ENCODE measurements around the gene EID2.

Gene EID2

DNA sequence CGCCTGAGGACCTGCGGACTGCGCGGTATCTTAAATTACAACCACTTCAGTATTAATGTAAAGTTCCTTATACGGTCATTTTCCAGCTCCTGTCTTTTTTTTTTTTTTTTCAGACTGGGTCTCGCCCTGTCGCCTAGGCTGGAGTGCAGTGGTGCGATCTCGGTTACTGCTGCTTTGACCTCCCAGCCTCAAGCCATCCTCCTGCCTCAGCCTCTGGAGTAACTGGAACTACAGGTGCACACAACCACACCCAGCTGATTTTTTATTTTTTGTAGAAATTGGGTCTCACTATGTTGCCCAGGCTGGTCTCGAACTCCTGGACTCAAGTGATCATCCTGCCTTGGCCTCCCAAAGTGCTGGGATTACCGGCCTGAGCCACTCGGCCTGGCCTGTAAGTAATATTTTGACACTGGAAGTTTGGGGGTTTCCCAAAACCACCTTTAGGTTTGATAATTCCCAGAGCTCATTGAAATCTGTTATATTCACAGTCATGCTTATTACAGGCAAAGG lies 6.9 kb downstream of the EID2 start:
- no peak for DNase-seq

DNA sequence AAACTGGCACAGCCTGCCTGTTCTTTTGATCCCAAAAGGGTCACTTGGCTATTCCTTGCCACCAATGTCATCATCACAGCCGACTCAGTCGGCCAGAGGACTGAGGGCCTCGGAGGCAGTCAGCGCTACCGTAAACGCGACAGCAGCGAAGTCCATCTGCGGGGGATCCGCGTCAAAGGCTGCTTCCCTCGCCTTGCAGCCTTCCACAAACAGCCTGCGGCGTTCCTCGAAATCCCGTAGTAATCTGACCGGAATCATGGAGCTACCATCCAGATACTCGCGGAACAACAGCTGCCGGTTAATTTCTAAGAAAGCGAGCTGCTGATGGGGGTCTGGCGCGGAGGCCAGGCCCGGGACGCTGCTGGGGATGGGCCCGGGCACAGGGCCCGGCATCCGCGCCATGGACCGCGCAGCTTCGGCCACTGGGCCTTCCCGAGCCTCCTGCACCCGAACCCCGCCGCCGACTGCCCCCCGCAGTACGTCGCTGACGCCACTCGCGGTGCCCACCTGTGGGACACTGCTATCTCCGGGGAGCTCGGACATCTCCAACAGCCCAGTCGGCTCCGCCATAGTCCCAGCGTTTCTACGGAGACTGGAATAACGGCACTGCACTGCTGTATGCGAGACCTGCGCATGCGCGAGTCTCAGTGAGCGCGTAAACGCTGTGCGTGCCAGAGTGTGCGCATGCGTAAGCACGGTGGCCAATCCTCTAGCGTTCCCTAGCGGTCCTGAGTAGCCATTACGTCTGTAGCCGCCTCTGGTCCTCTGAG lies 7.5 kb downstream of the EID2 start, which contains the start of gene EID2B:
TSS of gene EID2B (minus strand) at position 620 of the 770 bp plus-strand sequence. CDS start at position 570, 50 bp downstream.
- peak; percentile 92 for DNase-seq

DNA sequence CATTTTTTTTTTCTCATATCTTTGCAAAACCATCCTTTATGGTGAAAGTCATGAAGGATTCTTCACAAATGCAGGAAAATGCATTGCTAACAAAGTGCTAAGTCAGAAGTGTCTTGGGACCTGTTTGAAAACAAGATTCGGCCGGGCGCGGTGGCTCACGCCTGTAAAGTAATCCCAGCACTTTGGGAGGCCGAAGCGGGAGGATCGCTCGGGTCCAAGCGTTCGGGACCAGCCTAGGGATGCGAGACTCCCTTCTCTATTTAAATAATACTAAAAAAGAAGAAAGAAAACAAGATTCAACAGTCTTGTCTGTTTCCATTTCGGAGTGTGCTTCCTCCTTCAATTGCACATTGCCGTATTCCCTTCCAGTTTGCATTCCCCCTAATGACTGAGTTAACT lies 8.1 kb downstream of the EID2 start:
- no peak for DNase-seq

DNA sequence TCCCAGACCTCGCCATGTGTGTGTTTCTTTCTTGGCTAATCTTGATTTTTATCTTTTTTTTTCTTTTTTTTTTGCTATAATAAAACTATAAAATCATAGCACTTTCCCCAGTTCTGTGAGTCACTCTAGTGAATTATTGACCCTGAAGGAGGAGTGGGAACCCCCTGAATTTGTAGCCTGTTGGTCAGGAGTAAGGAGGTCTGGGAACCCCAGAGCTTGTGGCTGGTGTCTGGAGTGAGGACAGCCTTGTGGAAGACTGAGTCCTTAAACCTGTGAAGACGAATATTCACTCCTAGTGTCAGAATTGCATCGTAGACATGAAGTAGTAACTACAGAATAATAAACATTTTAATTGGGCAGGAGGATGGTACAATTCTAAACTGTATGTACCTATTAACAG lies 14.8 kb downstream of the EID2 start:
- no peak for DNase-seq

DNA sequence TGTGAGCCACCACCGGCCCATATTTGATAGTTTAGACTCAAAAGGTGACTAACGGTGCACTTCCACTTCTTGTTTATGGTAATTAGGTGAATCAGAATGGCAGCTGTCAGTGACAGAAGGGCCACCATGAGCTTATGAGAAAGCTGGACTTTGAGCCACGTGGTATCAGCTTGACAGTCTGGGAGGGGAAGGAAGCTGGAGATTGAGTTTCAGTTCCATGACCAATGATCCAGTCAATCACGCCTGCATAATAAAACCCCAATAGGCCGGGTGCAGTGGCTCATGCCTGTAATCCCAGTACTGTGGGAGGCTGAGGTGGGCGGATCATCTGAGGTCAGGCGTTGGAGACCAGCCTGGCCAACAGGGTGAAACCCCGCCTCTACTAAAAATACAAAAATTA lies 15.5 kb downstream of the EID2 start:
- DNase-seq = no peak

DNA sequence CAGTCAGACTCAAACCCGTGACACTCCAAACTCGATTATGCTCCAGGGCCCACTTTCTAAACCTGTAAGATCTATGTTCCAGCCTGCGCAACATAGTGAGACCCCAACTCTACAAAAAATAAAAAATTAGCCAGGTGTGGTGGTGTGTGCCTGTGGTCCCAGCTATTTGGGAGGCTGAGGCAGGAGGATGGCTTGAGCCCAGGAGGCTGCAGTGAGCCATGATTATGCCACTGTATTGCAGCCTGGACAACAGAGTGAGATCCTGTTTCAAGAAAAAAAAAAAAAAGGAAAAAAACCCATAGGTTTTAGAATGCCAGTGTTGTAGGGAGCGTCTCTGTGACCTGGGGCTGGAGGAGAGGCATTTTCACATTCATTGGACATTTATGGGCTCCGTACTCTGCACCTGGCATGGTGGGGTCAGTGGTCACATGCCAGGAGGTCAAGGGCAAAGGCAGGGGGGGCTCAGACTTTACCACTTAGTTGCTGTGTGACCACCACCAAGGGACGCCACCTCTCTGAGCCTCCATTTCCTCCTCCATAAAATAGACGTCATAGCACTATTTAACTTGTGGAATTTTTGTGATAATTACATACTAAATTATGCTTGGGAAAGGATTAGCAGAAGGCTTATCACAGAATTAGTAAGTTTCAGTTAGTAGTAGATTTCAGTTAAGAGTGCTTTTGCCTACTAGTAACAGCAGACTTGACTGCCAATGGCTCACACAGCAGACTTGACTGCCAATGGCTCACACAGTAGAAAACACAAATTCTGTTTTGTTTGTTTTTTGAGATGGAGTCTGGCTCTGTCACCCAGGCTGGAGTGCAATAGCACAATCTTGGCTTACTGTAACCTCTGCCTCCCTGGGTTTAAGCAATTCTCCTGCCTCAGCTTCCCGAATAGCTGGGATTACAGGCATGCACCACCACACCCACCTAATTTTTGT lies 19.1 kb downstream of the EID2 start:
- no peak for DNase-seq

DNA sequence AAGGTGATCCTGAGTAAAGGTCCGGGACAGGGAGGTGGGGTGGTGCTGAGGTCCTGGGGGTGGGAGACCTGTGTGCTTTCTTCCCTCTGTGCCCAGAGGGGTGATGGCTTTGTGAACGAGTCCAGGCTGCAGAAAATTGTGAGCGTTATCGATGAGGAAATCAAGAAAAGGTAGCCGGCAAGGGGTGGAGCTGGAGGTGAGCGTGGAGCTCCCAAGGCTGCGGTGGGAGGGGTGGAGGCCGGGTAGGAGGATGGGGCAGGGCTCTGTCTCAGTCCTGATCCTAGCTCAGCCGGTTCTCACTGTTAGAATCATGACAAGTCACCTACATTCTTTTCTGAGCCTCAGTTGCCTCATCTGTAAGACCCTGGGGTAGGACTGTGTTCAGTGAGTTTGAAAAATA lies 21.0 kb downstream of the EID2 start:
- DNase-seq = no peak

DNA sequence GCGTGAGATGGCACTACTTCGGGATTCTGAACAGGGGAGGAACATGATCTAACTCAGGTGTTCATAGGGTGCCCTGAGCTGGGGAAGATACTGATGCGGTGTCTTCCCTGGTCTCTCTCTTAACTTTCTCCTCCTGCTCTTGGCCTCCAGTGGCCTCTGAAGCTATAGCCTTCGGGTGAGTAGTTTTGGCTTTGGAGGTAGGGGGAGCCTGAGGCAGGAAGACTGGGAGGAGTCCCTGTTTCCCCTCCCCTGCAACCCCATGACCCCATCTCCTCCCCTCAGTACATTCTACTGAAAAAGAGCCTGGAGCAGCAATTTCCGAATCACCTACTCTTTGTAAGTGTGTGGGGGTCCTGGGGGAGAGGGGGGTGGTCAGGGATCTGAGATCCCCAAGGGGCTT lies 21.5 kb downstream of the EID2 start:
- DNase-seq = no peak

DNA sequence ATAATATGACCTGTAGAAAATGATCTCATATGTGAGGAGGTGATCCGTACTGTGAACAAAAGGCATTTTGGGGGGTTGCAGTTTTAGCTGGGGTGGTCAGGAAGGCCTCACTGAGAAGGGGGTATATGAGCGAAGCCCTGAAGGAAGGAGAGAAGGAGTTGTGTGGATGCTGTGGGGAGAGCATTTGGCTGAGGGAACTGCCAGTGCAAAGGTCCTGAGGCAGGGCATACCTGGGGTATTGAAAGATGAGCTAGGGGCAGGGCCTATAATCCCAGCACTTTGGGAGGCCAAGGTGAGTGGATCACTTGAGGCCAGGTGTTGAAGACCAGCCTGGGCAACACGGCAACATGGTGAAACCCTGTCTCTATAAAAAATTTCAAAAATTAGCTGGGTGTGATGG lies 22.5 kb downstream of the EID2 start:
- DNase-seq = no peak

DNA sequence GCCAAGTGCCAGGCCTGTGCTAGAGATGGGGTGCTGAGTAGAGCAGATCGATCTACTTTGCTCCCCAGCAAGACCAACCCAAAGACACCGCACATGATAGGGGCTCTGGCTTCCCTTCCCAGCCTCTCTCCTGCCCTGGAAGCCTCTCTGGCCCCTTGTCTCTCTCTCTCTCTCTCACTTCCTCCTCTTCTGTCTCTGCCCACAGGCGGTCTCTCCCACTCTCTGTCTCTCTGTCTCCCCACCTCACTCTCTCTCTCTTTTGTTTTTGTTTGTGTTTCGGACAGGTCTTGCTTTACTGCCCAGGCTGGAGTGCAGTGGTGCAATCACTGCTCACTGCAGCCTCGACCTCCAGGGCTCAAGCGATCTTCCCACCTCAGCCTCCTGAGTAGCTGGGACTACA lies 23.7 kb downstream of the EID2 start:
- DNase-seq = no peak

DNA sequence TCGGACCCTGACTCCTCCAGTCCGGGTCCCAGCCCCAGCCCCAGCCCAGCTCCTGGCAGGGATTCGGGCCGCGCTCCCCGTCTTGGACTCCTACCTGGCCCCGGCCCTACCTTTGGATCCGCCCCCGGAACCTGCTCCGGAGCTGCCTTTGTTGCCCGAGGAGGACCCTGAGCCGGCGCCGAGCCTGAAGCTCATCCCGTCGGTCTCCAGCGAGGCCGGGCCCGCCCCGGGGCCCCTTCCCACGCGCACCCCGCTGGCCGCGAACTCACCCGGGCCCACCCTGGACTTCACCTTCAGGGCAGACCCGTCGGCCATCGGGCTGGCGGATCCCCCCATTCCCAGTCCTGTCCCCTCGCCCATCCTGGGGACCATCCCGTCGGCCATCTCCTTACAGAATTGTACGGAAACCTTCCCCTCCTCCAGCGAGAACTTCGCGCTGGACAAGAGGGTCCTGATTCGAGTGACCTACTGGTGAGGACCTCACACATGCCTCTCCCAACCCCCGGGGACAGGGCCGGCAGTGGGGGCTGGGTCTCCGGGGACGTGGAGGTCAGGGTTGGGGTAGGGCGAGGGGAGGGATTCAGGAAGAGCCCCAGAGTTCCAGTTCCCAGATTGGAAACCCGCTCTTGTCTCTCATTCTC lies 24.3 kb downstream of the EID2 start:
- DNase-seq = no peak

DNA sequence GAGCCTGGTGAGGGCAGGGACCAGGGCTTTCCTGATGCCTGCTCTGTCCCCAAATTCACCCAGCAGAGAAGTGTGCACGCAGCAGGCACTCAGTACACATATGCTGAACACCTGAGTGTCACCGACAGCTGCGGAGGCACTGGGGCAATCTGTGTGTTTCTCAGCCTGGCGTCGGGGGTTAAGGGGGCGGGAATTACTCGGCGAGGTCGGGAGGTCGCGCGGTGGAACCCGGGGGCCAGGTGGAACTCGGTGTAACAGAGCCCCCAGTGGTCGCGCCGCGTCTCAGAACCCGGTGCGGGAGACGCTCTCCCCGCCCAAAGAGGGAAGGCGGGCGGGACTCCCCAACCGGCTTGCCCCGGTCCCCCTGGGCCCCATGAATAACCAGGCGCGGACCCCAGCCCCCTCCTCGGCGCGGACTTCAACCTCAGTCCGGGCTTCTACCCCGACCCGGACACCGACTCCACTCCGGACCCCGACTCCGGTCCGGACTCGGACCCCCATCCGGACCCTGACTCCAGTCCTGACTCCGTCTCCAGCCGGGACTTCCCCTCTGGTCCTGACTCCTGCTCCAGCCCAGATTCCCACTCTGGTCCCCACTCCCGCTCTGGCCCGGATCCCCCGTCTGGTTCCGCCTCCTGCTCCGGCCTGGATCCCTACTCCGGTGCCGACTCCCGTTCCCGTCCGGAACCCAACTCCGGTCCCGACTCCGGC lies 25.0 kb downstream of the EID2 start, which contains the start of gene SELENOV:
TSS of gene SELENOV (plus strand) at position 300 of the 711 bp plus-strand sequence. CDS start at position 374, 74 bp downstream.
- DNase-seq = peak; percentile 35

DNA sequence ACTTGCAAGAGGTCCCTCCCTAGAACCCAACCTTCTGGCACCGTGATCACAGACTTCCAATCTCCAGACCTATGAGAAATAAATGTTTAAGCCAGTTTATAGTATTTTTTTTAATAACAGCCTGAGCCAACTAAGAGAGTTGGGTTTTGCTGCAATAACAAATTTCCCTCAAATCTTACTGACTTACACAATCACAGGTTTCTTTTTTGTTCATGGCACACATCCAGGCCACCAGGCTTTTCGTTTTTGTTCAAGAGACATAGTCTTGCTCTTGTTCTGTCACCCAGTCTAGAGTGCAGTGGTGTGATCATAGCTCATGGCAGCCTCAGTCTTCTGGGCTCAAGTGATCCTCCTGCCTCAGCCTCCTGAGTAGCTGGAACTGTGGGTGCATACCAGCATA lies 27.0 kb downstream of the EID2 start:
- no peak for DNase-seq

DNA sequence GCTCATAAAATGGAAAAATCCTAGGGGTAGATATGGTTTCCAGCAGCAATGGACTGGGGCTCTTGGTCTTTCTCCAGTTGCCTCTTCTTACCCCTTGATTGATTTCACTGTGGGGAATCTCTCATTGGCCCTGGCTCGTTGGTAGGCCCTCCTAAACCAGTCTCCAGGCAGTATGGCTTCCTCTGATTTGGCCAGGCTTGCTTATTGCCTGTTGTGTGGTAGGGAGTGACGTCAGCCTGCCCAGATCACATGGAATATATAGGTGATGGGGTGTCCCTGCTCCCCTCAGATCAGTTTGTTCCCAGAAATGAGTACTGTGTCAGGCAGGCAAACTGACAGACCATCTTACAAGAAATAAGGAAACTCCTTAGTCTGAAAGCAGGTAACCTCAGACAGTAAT lies 30.7 kb downstream of the EID2 start:
- DNase-seq = no peak

DNA sequence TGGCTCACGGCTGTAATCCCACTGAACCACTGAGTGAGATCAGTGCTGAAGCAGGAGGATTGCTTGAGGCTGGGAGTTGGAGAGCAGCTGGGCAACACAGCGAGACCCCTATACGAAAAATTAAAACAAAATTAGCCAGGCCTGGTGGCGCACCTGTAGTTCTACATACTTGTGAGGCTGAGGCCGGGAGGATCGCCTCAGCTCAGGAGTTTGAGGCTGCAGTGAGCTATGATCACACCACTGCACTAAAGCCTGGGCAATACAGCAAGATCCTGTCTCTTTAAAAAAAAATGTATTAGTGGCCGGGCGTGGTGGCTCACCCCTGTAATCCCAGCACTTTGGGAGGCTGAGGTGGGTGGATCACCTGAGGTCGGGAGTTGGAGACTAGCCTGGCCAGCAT lies 31.3 kb downstream of the EID2 start:
- no peak for DNase-seq

DNA sequence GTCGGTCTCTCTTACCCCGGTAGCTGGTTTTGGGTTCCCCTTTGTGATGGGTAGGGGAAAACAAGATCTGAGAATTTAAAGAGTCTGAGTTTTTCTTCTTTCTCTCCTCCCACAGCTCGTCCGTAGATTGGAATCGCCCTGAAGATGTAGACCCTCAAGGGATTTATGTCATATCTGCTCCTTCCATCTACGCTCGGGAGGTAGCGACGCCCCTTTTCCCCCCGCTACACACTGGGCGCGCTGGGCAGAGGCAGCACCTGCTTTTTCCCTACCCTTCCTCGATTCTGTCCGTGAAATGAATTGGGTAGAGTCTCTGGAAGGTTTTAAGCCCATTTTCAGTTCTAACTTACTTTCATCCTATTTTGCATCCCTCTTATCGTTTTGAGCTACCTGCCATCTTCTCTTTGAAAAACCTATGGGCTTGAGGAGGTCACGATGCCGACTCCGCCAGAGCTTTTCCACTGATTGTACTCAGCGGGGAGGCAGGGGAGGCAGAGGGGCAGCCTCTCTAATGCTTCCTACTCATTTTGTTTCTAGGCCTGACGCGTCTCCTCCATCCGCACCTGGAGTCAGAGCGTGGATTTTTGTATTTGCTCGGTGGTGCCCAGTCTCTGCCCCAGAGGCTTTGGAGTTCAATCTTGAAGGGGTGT lies 32.1 kb downstream of the EID2 start:
- no peak for DNase-seq

DNA sequence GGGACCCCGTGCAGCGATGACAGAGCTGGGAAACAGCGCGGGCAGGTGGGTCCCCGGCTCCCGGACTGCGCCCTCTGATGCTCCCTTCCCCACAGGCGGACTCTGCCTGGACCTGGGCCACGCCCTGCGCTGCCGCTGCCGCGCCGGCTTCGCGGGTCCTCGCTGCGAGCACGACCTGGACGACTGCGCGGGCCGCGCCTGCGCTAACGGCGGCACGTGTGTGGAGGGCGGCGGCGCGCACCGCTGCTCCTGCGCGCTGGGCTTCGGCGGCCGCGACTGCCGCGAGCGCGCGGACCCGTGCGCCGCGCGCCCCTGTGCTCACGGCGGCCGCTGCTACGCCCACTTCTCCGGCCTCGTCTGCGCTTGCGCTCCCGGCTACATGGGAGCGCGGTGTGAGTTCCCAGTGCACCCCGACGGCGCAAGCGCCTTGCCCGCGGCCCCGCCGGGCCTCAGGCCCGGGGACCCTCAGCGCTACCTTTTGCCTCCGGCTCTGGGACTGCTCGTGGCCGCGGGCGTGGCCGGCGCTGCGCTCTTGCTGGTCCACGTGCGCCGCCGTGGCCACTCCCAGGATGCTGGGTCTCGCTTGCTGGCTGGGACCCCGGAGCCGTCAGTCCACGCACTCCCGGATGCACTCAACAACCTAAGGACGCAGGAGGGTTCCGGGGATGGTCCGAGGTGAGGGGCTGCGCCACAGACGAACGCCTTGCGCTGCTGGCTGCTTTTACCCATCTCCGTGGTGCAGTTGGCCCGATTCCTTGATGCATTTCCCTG lies 32.8 kb downstream of the EID2 start:
- peak; percentile 79 for DNase-seq

DNA sequence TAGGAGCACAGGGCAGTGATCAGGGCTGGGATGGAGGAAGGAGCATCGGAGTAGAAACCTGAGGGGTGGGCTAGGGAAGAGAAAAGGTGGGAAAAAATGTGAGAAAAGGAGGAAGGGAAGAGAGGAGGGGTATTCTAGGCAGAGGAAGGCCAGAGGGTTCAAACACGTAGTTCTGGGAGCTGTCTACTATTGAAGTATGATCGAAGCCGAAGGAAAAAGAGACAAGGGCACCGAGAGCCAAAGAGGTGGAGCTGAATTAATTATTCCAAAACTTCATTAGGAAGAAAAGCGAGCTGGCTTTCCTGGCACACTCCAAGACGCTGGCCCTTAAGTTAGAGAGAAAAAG lies 33.4 kb downstream of the EID2 start:
- no peak for DNase-seq

DNA sequence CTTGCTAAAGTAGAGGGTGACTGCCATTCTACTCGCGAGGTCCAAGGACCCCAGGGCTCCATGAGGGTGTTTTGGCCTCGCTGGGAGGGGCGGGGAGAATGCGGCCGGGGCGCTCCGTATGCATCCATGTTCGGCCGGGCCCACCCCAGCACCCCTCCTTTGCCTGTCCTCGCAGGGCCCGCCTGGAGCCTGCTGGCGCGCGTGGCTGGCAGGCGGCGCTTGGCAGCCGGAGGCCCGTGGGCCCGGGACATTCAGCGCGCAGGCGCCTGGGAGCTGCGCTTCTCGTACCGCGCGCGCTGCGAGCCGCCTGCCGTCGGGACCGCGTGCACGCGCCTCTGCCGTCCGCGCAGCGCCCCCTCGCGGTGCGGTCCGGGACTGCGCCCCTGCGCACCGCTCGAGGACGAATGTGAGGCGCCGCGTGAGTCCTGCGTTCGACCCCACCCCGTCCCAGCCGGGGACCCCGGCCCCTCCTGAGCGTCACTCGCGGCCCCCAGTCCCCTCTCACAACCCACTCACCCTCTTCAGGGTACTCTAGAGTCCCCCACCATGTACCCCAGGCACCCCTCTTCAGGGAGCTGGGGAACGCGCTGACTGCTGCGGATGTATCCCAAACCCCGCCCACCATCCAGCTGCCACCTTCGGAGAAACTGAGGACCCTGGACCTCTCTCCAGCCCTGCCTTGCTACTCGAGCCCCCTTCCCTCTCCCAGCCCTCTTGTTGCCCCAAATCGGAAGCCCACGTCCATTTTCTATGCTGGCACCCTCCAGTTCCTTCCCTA lies 37.1 kb downstream of the EID2 start:
- DNase-seq = no peak

DNA sequence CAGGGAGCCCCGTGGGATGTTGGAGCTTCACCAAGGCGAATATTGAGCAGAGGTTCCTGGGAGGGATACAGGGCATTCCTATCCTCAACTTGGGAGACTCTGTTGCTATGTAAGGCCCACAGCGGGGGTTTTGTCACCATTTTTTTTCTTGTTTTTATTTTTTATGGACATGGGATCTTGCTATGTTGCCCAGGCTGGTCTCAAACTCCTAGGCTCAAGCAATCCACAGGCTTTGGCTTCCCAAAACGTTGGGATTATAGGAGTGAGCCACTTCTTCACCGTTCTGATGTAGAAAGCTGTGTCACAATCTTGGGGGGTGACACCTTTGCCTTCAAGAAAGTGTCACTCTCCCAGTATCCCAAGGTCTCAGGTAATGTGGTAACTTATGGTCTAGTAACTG lies 38.6 kb downstream of the EID2 start:
- no peak for DNase-seq
